ENCODE results near the gene MAPKAP1.

Gene MAPKAP1

DNA sequence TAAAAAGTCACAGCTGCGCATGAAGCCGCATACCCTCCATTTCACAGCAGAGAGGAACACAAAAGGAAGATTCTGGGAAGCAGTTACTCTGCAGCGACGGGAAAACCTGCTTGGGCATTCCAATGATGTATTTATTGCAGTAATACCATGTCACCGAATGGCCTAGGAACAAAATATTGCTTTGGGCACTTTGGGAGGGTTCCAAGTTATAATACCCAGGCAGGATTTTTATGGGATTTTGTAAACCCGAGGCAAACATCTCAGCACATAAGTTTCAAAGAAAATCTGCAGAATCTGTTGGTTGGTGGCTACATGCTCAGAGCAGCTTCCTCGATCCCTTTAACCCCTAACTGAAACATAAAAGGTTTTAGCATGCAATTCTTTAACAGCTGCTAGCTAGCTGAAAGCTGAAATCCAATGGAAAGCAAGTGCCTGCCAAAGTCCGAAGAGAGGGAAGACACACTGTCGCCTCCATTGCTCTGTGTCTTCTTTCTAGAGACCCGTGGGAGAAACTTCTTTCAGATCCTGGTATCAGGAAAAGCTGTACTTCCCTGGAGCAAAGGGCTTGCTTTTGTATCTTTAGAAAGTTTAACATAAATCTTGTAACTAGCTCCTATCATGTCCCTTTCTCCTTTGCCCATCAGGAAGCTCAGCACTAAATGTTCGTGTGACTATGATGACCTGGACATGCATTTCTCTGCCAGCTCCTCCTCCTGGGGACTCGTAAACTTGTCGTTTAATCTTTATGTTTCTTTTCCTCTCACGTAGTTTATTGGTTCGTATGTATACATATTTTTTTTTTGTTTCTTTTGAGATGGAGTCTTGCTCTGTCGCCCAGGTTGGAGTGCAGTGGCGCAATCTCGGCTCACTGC lies 195.0 kb downstream of the MAPKAP1 start:
- DNase-seq (ENCODE audit: low spot score) = no peak

DNA sequence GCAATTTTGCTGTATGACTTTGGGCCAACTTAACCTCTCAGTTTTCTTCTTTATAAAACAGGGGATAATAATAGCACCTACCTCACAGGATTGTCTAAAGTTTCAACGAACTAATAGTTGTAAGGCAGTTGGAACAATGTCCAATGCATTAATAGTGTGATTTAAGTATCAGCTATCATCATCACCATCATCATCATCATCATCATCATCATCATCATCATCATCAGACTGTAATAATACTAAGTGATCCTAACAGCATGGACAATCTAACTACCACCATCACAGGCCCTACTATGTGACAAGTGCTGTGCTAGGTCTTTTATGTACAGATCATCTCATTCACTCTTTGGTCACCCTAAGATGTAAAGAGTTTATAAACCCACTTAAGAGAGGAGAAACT lies 196.0 kb downstream of the MAPKAP1 start:
- no peak for DNase-seq (ENCODE audit: low spot score)

DNA sequence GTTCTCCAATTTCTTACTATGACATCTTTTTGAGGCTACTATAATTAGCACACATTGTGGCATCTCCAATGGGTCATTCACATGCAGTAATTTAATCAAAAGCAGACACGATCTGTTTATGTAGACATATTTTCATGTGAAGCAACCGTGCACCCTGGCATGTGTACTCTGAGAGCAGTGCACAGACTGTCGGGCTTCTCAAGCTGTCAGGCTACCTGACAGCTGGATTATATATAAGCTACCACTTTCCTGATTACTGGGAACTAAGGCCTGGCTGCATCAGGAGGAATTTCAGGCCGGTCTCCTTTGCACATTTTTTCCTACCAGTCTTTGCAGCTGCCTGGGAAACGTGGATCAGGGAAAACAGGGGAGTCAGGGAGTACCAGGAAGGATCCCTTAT lies 197.5 kb downstream of the MAPKAP1 start:
- peak; percentile 53 for DNase-seq (ENCODE audit: low spot score)

DNA sequence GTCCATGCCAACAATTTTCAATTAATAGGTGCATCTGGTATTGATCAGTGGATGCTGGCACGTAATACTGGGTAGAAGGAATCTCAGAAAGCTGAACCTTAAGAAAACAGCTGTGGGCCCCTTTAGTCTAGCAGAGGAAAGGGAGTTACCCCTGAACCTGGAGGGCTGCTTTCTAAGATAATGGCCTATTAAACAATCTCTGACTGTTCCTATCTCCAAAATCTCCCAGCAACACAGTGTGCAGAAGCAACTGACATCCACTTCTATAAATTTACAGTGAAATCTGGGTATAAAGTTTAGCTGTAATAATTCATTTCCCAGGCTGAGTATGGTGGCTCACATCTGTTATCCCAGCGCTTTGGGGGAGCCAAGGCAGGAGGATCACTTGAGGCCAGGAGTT lies 198.8 kb downstream of the MAPKAP1 start:
- no peak for DNase-seq (ENCODE audit: low spot score)

DNA sequence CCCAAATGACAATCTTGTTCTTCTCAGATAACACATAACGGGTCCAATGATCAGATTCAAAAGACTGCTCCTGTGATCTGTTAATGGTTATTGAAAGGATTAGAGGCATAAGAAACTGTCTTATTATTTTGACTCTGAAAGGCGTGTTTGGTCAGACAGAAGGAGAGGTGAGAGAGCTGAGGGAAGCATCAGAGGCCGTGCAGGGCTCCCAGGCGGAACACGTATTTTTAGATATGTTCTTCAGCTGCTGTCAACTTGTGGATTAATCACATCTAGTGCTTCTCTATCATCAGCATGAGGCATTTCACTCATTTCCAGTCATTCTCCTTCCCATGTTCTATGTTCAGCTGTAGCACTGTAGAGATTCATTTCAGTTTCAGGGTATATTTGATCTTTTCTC lies 199.8 kb downstream of the MAPKAP1 start:
- no peak for DNase-seq (ENCODE audit: low spot score)

DNA sequence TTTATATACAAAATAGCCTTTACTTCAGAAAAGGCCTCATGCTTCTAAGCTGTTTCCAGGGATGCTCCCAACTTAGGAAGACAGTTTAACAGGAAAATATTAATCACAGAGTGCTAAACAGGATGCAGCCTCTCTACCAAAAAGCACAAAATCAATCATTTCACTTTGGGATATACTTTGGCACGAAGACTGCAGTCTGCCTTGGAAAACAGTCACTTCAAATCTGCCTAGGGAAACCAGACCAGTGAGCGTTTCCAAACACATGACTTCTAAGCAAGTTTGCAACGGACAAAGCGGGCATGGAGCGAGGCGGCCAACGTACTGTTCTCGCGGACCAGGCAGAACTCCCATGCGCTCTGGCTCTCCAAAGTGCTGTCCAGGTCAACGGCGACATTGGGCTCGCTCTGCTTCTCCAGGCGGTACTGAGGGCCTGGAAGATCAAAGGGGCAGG lies 201.0 kb downstream of the MAPKAP1 start:
- no peak for DNase-seq (ENCODE audit: low spot score)

DNA sequence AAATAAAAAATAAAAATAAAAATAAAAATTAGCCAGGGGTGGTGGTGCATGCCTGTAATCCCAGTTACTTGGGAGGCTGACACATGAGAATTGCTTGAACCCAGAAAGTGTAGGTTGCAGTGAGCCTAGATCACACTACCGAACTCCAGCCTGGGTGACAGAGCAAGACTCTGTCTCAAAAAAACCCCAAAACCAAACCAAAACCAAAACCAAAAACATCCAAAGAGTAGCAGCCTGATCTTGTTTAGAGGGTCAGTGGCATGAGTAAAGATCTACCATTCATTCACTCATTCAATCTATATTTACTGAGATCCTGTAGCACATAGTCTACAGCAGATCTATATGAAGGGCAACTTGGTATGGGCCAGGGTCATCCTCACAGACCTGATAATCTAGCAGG lies 202.4 kb downstream of the MAPKAP1 start:
- DNase-seq (ENCODE audit: low spot score) = no peak

DNA sequence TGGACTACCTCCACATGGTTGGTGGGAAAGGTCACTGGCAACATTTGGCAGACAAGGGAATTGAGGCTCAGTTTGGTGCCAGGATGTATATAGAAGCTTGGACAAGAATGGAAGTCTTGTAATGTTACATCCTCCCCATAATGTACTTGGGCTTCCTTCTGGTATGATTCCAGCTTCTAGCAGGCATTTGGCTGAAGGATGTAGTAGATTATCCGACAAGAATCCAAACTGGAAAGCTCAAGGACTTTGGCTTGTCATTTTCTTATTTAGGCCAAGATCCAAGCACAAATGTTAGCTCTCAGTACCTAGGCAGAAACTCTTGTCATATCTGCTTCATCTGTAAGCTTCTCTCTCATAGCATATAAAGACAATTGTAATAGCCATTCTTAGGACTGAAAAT lies 209.1 kb downstream of the MAPKAP1 start:
- no peak for DNase-seq (ENCODE audit: low spot score)

DNA sequence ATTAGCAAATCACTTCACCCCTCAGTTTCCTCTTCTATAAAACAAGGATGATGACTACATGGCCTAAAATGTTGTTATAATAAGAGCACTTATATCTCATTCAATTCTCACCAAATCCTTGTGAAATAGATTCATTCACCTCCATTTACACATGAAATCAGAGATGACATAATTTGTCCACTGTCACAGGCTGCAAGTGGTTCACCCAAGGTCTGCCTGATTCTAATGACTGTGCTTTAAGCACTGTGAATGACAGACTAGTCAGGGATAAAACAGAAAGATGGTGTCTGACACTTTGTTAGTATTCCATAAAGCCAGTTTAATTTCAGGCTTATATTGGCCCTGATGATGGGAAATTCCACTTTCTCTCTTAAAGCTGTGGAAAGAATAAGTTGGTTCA lies 209.5 kb downstream of the MAPKAP1 start:
- no peak for DNase-seq (ENCODE audit: low spot score)

DNA sequence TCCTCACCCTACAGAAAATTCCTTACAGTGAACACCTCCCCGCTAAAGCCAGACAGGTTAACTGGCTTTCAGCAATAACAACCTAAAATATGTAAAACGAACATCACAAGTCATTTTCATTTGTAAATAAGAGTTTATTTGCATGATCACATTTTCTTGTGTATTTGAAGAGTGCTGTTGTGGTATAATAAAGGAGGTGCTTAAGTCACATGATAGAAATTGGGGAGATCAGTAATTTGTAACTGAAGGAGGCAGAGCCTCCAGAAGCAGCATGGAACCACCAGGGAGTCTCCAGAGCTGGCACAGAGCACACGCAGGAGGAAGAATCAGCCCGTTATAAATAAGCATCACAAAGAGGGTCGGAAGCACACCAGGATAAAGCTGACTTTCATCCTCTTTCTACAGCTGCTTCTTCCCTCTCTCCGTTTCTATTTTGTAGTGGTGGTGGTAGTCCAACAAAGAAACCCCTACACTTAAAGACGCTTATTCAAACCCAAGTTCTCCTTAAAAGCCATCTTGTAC lies 210.6 kb downstream of the MAPKAP1 start:
- no peak for DNase-seq (ENCODE audit: low spot score)

DNA sequence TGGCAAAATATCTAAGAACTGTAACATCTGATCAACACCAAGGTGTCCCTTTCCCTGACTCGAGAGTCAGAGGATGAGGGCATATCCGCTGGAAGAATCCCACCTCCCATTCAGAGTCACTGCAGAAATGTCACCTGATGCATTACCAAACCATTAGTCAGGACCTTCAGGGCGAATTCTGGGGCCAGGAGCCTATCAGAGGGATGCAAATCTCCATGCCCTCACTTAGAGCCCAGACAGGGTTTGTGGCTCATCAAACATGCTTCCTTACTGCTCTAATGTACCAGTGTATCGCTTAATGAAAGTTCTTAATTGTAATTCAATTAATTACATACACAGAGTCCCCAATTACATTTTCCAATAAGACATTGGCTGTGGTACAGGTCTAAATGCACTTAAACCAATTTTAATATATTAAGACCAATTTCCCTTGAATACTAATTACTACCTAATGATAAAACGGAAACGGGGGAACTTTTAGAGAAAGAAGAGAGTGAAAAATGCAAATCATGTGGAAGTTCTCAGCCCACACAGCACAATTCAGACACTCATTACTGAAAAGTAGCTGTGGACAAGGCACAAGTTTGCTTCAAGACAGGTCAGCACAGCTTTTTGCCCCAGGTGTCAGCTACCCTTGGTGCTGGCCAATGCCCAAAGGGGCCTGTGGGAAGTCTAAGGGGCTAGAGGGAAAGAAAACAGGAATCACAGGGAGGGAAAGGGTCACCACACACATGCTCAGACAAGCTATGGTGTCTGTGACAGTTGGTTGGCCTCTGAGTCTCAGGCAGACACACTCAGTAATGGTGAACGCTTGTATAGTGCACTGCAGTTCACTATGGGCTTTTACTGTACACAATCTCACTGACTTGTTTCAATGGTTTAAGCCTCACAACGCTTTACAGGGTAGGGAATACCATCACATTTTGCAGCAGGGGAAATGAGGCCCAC lies 211.6 kb downstream of the MAPKAP1 start:
- no peak for DNase-seq (ENCODE audit: low spot score)

DNA sequence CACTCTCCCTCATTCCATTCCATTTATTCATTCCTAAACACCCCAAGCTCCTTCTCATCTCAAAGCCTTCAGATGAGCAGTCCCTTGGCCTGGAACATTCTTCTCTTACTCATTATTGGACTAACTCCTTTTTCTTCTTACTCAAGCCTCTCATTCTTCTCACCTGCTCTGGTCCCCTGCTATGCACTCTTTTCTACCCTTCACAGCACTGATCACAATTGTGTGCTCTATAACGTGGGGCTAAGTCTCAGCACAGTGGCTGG lies 212.4 kb downstream of the MAPKAP1 start:
- DNase-seq (ENCODE audit: low spot score) = no peak

DNA sequence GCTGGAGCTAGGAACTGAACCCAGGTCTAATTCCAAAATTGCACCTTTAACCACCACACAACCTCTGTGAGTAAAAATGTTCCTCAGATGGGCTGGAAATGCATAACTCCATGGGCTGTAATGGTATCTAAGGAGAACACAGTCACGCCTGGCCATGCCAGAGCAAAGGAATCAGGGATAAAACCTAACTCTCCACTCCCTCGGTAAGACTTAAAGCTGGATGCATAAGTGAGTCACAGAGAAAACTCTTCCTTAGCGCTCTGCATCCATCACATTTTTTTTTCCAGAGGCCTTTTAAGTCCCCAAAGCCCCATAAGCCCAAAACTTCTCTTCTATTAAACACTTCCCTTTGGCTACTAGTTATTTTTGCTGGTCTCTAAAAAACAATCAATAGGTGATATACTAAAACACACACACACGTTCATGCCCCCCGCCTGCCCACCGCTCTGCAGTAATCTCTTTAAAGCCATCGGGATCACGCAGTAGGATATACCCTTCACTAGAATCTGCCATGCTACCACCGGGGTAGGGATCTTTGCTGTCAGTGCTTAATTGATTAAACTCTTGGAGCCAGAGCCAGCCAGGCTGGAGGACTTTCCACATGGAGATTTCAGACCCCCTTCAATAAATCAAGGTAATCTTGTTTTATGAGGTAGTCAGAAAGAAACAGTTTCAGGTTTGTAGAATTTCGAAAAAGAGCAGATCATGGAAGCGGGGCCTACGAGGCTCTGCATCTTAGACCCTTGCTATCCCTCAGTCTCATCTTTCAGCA lies 212.9 kb downstream of the MAPKAP1 start:
- no peak for DNase-seq (ENCODE audit: low spot score)

DNA sequence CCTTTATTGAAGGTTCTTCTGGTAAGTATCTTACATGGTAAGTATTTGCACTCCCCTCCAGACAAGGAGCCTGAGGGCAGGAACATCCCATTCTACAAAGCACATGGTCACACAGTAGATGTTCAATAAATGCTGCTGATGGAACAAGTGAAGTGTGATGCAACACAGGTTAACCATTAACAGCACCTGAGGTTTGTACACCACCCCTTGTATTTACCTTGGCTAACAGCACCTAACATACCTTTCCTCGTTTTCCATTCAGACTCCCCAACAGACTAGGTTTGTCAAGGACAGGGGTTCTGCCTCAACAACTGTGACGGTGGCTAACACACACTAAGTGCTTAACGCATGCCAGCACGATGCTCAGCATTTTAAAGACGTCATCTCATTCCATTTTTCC lies 213.6 kb downstream of the MAPKAP1 start:
- DNase-seq (ENCODE audit: low spot score) = no peak

DNA sequence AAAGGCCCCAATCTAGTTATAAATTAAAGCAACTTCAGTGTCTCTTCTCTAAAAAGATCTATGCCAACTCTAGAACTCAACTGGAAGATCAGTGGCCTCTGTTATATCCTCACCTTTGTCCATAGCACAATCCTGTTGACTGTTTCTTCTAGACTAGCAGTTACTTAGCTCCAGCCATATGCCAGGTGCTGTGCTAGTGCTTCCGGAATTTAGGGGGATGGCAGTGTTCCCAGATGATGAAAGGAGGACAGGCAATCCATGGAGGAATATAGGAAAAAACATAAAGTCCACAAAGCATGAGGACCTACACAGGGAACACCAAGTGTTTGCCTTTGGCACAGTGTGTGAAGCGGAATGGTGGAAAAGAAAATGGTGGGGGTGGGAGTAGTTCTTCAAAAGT lies 214.3 kb downstream of the MAPKAP1 start:
- DNase-seq (ENCODE audit: low spot score) = no peak

DNA sequence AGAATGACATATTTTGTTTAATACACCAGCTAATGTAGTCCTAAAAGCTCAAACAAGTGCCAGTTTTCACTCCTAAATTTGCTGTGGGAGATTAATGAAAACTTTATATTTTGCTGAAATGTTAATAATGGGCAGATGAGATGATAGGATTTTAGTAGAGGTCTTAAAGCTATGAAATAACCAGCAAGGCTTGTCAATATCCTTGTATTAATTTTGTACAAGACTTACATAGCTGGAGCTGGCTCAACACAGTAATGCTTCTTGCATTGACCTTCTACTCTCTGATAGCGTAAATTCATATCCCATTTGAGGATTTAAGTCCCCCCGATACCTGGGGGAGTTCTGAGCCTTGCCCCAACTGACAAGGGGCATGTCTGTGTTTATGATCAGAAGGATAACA lies 219.2 kb downstream of the MAPKAP1 start:
- no peak for DNase-seq (ENCODE audit: low spot score)

DNA sequence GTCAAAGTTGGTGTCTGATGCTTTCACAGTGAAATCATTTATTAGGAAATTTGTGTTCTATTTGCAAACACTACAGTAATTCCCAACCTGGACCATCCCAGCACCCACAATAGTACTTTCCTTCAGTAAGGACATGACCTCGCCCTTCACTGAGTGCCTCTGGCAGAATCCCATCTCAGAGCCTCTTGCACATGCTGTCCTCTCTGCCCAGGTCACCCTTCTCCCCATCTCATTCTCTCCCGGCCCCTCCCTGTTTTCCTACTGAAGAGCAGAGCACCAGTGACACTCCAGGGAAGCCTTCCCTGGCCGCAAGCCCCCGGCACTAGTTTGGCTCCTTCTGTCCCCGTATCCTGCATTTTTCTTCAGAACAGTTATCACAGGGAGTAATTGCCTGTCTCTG lies 220.4 kb downstream of the MAPKAP1 start:
- no peak for DNase-seq (ENCODE audit: low spot score)

DNA sequence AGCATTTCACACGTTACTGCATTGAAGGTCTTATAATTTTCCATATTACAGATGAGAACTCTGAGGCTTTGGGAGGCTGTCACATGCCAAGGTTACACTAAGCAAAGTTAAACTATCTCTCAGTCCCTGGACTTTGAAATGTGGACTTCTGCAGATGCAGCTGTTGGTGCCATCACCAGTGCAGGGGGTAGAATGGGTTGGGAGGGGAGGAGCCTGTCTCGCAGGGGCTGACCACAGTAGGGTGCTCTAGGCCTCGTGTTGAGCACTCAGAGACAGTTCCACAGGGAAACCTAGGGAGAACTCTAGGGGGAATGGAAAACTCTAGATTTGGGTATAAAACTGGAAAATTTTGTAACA lies 220.9 kb downstream of the MAPKAP1 start:
- DNase-seq (ENCODE audit: low spot score) = no peak

DNA sequence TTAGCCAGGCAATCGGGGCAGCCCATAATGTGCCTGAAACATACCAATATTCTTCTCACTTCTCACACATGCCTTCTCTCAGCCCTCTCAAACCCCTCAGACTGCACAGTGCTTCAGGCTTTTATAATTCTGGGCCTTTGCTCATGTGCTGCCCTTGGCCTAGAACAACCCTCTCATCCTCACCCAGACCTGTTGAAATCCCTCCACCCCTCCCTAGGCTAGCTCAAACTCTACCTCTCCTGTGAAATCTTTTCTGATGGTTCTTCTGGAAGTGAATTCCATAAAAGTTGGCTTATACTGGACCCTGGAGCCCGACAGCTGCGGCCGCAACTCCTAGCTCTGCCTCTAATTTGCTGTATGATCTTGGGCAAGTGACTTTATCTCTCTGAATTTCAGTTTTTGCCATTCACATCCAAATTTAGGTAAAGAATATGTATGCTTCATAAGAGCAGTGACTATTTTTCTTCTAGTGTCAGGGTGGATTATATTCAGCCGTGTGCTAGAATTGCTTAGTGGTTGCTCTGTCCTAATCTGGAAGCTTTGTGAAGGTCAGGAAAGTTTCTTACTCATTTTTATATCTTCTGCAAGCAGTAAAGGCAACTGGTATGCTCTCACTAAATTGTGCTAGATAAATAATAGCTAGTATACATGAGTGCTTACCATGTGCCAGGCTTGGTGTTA lies 221.4 kb downstream of the MAPKAP1 start:
- DNase-seq (ENCODE audit: low spot score) = no peak

DNA sequence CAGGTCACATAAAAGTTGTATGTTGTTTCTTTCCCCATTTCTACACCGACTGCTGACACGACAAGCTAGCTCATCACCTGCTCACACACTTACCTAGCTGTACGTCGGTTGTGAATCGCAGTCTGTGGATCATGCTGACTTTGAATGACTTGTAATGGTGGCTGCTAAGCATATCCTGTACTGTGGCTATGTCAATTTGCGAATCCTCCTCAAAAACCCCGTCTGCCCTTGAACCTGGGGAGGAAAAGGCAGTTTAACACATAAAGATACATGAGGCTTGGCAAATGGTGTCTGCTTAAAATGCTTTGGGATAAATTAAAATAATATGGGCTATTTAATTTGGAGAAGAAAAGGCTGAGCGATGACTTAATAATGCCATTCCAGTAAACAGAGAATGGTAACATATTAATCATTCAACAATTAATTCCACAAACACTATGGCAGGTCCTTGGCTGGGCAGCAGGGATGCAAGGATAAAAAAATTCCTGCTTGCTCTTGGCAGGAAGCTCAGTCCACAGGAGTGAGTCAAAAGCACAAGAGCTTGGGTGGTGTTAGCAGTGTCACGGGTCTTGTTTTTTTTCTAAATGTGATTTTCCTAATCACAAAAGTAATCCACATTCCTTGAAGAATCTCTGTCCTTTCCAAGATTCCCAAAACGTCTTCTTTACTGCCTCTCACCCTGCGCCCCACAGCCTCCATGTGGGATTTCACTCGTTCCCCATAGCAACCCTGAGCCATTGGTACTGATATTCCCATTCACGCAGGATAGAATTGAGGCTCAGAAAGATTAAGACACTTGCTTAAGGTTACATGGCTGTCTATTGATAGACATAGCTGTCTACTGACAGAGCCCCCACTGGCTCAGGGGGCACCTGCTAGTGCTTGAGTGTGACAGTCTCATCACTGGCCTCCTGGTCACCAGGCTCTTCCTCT lies 222.4 kb downstream of the MAPKAP1 start:
- peak; percentile 76 for DNase-seq (ENCODE audit: low spot score)

DNA sequence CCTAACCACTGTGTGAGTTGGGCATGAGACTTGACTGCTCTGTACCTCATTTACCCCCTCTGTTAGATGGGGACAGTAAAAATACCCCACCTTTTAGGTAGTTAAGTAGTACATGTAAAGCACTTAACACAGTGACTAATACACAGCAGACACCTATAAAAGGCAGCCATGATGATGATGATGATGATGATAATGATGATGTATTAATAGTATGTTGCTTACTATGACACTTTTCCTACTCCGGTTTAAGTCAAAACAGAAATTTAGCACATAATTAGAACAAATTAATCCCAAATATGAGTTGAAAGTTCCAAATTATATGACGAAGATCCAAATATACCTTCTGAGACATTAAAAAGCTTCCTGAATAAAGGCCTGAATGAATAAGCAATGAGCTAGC lies 223.3 kb downstream of the MAPKAP1 start:
- DNase-seq (ENCODE audit: low spot score) = no peak
